ENCODE results near the gene PPFIA1. TPM values are rescaled to one million over a fixed set of nuclear protein-coding genes. Genes with fewer than 3 reads are reported as not detected.

The PPFIA1 gene
- total RNA-seq, 1 donor from 2014 or later, result 38.6 TPM

GRCh38 chr11:70409437-70409836 is 138.9 kb downstream of the PPFIA1 start:
- H3K4me3 ChIP-seq (ENCODE audit: low read depth, low read length), result no peak overlapping the region
- no peaks in the 10 kb centered on the region for H3K27me3 ChIP-seq (ENCODE audit: control insufficient read depth, insufficient read depth, low read length)
- DNase-seq (ENCODE audit: low read depth), result no peak
- H3K36me3 ChIP-seq (ENCODE audit: control insufficient read depth, insufficient read depth, low read length), result peaks cover 10% of the 10 kb centered on the region
- no peak for TF ChIP-seq CTCF (IDR thresholded peaks at IDR 0.05; ENCODE audit: insufficient read depth, low read length, poor library complexity, severe bottlenecking)

- no peak for TF ChIP-seq CTCF (IDR thresholded peaks at IDR 0.05; ENCODE audit: insufficient read depth, low read length, poor library complexity, severe bottlenecking)
- no peak for DNase-seq (ENCODE audit: low read depth)
- Histone ChIP-seq H3K27me3 (ENCODE audit: control insufficient read depth, insufficient read depth, low read length) (no peaks in the 10 kb centered on the region), H3K4me3 (ENCODE audit: low read depth, low read length) (no peak overlapping the region), H3K36me3 (ENCODE audit: control insufficient read depth, insufficient read depth, low read length) (peaks cover 10% of the 10 kb centered on the region)
Measured at GRCh38 chr11:70409871-70410270, 139.4 kb downstream of the PPFIA1 start.

- TF ChIP-seq CTCF (IDR thresholded peaks at IDR 0.05; ENCODE audit: insufficient read depth, low read length, poor library complexity, severe bottlenecking), result no peak
- H3K4me3 ChIP-seq (ENCODE audit: low read depth, low read length), result no peak overlapping the region
- peaks cover 10% of the 10 kb centered on the region for H3K36me3 ChIP-seq (ENCODE audit: control insufficient read depth, insufficient read depth, low read length)
- H3K27me3 ChIP-seq (ENCODE audit: control insufficient read depth, insufficient read depth, low read length), result no peaks in the 10 kb centered on the region
- DNase-seq (ENCODE audit: low read depth), result no peak
Measured at GRCh38 chr11:70410276-70411205, 140.1 kb downstream of the PPFIA1 start.

- H3K4me3 ChIP-seq (ENCODE audit: low read depth, low read length), result no peak overlapping the region
- no peaks in the 10 kb centered on the region for H3K27me3 ChIP-seq (ENCODE audit: control insufficient read depth, insufficient read depth, low read length)
- TF ChIP-seq CTCF (IDR thresholded peaks at IDR 0.05; ENCODE audit: insufficient read depth, low read length, poor library complexity, severe bottlenecking), result no peak
- DNase-seq (ENCODE audit: low read depth), result no peak
- H3K36me3 ChIP-seq (ENCODE audit: control insufficient read depth, insufficient read depth, low read length), result peaks cover 9% of the 10 kb centered on the region
Measured at GRCh38 chr11:70411713-70412452, 141.4 kb downstream of the PPFIA1 start.

GRCh38 chr11:70413151-70413550 is 142.7 kb downstream of the PPFIA1 start:
- Histone ChIP-seq H3K4me3 (ENCODE audit: low read depth, low read length) (no peak overlapping the region), H3K36me3 (ENCODE audit: control insufficient read depth, insufficient read depth, low read length) (peaks cover 9% of the 10 kb centered on the region), H3K27me3 (ENCODE audit: control insufficient read depth, insufficient read depth, low read length) (no peaks in the 10 kb centered on the region)
- TF ChIP-seq CTCF (IDR thresholded peaks at IDR 0.05; ENCODE audit: insufficient read depth, low read length, poor library complexity, severe bottlenecking), result no peak
- DNase-seq (ENCODE audit: low read depth), result no peak
